ENCODE measurements around the gene CPT2.

CPT2 gene

GRCh38 chr1:53174971-53175913 lies 21.4 kb upstream of the CPT2 start:
- no peak overlapping the region for H3K4me3 ChIP-seq (ENCODE audit: low read depth, low read length)
- TF ChIP-seq MYC (IDR thresholded peaks at IDR 0.05; ENCODE audit: low read depth, low read length): no peak
- no peak for DNase-seq (ENCODE audit: low read depth)

- no peak for DNase-seq (ENCODE audit: low read depth)
- TF ChIP-seq MAX (IDR thresholded peaks at IDR 0.05; ENCODE audit: low read depth, low read length) (no peak), MYC (IDR thresholded peaks at IDR 0.05; ENCODE audit: low read depth, low read length) (no peak), POLR2A (IDR thresholded peaks at IDR 0.05; ENCODE audit: extremely low read depth, insufficient read length) (no peak), CTCF (IDR thresholded peaks at IDR 0.05; ENCODE audit: low read depth, low read length) (no peak)
These were observed 20.0 kb upstream of the CPT2 start for GRCh38 chr1:53176452-53177208.

GRCh38 chr1:53180226-53180625 lies 16.4 kb upstream of the CPT2 start:
- no peak overlapping the region for H3K4me3 ChIP-seq (ENCODE audit: low read depth, low read length)
- no peak for TF ChIP-seq MYC (IDR thresholded peaks at IDR 0.05; ENCODE audit: low read depth, low read length)
- no peak for TF ChIP-seq MAX (IDR thresholded peaks at IDR 0.05; ENCODE audit: low read depth, low read length)
- no peak for TF ChIP-seq CTCF (IDR thresholded peaks at IDR 0.05; ENCODE audit: low read depth, low read length)
- no peak for DNase-seq (ENCODE audit: low read depth)

More at GRCh38 chr1:53176452-53177208, 20.0 kb upstream of the CPT2 start:
- H3K4me3 ChIP-seq (ENCODE audit: low read depth, low read length): no peak overlapping the region

GRCh38 chr1:53180951-53181350 lies 15.7 kb upstream of the CPT2 start:
- TF ChIP-seq MAX (IDR thresholded peaks at IDR 0.05; ENCODE audit: low read depth, low read length) (no peak), MYC (IDR thresholded peaks at IDR 0.05; ENCODE audit: low read depth, low read length) (no peak), POLR2A (IDR thresholded peaks at IDR 0.05; ENCODE audit: extremely low read depth, insufficient read length) (no peak)
- no peak for DNase-seq (ENCODE audit: low read depth)
- no peak overlapping the region for H3K4me3 ChIP-seq (ENCODE audit: low read depth, low read length)

GRCh38 chr1:53182111-53182593 lies 14.5 kb upstream of the CPT2 start:
- no peak for TF ChIP-seq MAX (IDR thresholded peaks at IDR 0.05; ENCODE audit: low read depth, low read length)
- peak; percentile 79 for TF ChIP-seq CTCF (IDR thresholded peaks at IDR 0.05; ENCODE audit: low read depth, low read length)
- no peak overlapping the region for H3K4me3 ChIP-seq (ENCODE audit: low read depth, low read length)
- DNase-seq (ENCODE audit: low read depth): peak; percentile 77

- TF ChIP-seq POLR2A (IDR thresholded peaks at IDR 0.05; ENCODE audit: extremely low read depth, insufficient read length) (no peak), MYC (IDR thresholded peaks at IDR 0.05; ENCODE audit: low read depth, low read length) (no peak), CTCF (IDR thresholded peaks at IDR 0.05; ENCODE audit: low read depth, low read length) (no peak), MAX (IDR thresholded peaks at IDR 0.05; ENCODE audit: low read depth, low read length) (no peak)
- no peak for DNase-seq (ENCODE audit: low read depth)
- H3K4me3 ChIP-seq (ENCODE audit: low read depth, low read length): no peak overlapping the region
These were observed 13.9 kb upstream of the CPT2 start for GRCh38 chr1:53182716-53183094.

All from NB4 (cell line).